ENCODE data around the gene RPRML.

DNA sequence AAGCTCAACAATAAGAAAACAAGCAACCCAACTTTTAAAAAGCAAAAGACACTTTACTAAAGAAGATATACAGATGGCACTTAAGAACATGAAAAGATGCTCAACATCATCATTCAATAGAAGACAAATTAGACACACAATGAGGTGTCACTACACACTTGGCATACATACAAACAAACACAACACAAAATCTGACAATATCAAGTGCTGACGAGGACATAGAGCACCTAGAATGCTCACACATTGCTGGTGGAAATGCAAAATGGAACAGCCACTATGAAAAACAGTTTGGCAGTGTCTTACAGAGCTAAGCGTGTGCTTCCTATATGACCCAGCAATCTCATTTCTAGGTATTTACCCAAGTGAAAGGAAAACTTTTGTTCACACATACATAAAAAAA, 18.9 kb downstream of the RPRML start:
- TF ChIP-seq POLR2AphosphoS5 (IDR thresholded peaks at IDR 0.05; ENCODE audit: low read depth, low read length) (no peak), POLR2A (IDR thresholded peaks at IDR 0.05; ENCODE audit: low read depth, low read length) (no peak), TAF1 (IDR thresholded peaks at IDR 0.05; ENCODE audit: borderline replicate concordance, low read depth, low read length) (no peak)
